Karpas-422 (cell line): Measurements from ENCODE around the gene PSMC3IP. TPM values are rescaled to one million over a fixed set of nuclear protein-coding genes. Genes with fewer than 3 reads are reported as not detected.
"Not testable (repeated sequence)": the region's sequence is repeated elsewhere in the genome, so short reads cannot be mapped to it uniquely, and the experiment has no call there.

Source experiments
- DNase-seq: peaks from one replicate; pipeline ENCODE4 v3.0.0-alpha.2; 2015
- H2AFZ ChIP-seq: fragments of 200-600 bp; sonication (generic); 2 replicates; pipeline ENCODE4 v1.6.1; 2014; ENCODE audit warnings: antibody characterized with exemption, low read length, mixed read lengths
- H3K27ac ChIP-seq: fragments of 200-600 bp; sonication (generic); 2 replicates; pipeline ENCODE4 v1.5.1; 2014; ENCODE audit warnings: mild to moderate bottlenecking, low read length, moderate library complexity
- H3K27me3 ChIP-seq: fragments of 200-600 bp; sonication (generic); 2 replicates; pipeline ENCODE4 v1.6.1; 2014; ENCODE audit warnings: low read length, mixed read lengths
- H3K36me3 ChIP-seq: fragments of 200-600 bp; sonication (generic); 2 replicates; pipeline ENCODE4 v1.6.1; 2014; ENCODE audit warnings: low read length, mixed read lengths; ENCODE audit not compliant: insufficient read depth
- H3K4me1 ChIP-seq: fragments of 200-600 bp; sonication (generic); 2 replicates; pipeline ENCODE4 v1.6.1; 2014; ENCODE audit warnings: mild to moderate bottlenecking, low read length, mixed read lengths
- H3K4me2 ChIP-seq: fragments of 200-600 bp; sonication (generic); 2 replicates; pipeline ENCODE4 v1.6.1; 2014; ENCODE audit warnings: low read length, low read depth, mild to moderate bottlenecking; ENCODE audit not compliant: poor library complexity, severe bottlenecking
- H3K4me3 ChIP-seq: fragments of 200-600 bp; sonication (generic); 2 replicates; pipeline ENCODE4 v1.5.1; 2014; ENCODE audit warnings: mild to moderate bottlenecking, antibody characterized with exemption, low read length, mixed read lengths
- H3K79me2 ChIP-seq: fragments of 200-600 bp; sonication (generic); 2 replicates; pipeline ENCODE4 v1.6.1; 2014; ENCODE audit warnings: mild to moderate bottlenecking, low read length, mixed read lengths
- H3K9ac ChIP-seq: fragments of 200-600 bp; sonication (generic); 2 replicates; pipeline ENCODE4 v1.6.0; 2014; ENCODE audit warnings: low read length
- H3K9me2 ChIP-seq: fragments of 200-600 bp; sonication (generic), shearing (Covaris generic); replicated peaks from 2 replicates; pipeline ENCODE4 v1.6.0; 2014; ENCODE audit warnings: mild to moderate bottlenecking, low read length, moderate library complexity; ENCODE audit not compliant: insufficient read depth
- H3K9me3 ChIP-seq: fragments of 300-700, 200-600 bp; sonication (generic); 2 replicates; pipeline ENCODE4 v1.6.1; 2014; ENCODE audit warnings: low read length, mixed read lengths
- H4K20me1 ChIP-seq: fragments of 200-600 bp; sonication (generic); 2 replicates; pipeline ENCODE4 v1.6.1; 2014; ENCODE audit warnings: mild to moderate bottlenecking, antibody characterized with exemption, low read length, low read depth; ENCODE audit not compliant: insufficient read depth
- total RNA-seq: library from RNA; depleted of rRNA; stranded (reverse); fragments of >200 nt; shearing (Covaris generic); gene quantifications from 2 replicates; pipeline ENCODE4 v1.2.3, GENCODE V29; 2014; ENCODE audit warnings: low replicate concordance

Gene PSMC3IP
- total RNA-seq, 1 experiment from 2014 or later, result 5.3 TPM

DNA sequence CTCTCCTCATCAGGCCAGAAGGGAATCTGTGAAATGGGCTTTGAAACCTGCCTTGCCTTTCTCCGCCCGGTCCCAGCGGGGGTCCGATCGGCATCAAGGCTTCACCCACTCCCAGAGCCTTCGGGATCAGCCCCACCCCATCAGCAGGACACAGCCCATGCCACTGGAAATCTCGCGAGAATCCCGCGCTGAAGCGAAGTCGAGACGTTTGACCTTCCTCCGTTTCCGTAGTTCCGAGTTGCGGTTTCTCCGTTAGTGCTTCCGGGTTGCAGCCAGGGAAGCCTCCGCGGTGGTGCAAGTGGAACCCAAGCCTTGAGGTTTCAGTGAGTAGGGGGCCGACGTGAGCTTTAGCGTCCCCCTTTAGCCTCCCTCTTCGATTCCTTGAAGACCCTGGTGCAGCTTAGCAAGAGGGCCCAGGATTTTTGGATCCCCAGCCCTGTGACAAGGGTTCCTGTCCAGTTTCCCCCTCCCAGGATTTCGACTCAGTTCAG is 15.6 kb downstream of the PSMC3IP start, which contains the start of gene COASY:
COASY (plus strand) TSS at position 252 of the 491 bp plus-strand sequence. CDS start 475 bp downstream, outside the sequence.
- Histone ChIP-seq H3K9me3 (no peaks in the 10 kb centered on the region), H3K4me3 (peak within 1 kb of the TSS; percentile 91), H3K79me2 (peaks cover 31% of the 10 kb centered on the region), H3K9ac (peak within 1 kb of the TSS; percentile 96), H3K4me1 (peaks cover 27% of the 10 kb centered on the region), H3K4me2 (peak within 1 kb of the TSS; percentile 93), H3K27ac (peak within 1 kb of the TSS; percentile 69), H4K20me1 (no peaks in the 10 kb centered on the region), H3K9me2 (no peaks in the 10 kb centered on the region), H3K36me3 (peaks cover 15% of the 10 kb centered on the region; the same call in 1 of the 2 replicates), H3K27me3 (no peaks in the 10 kb centered on the region), H2AFZ (peak within 1 kb of the TSS; percentile 87)
- peak; percentile 98 for DNase-seq

GRCh38 chr17:42560246-42560645 is 17.3 kb downstream of the PSMC3IP start:
- peaks cover 33% of the 10 kb centered on the region for H3K79me2 ChIP-seq
- H3K4me2 ChIP-seq, result no peak overlapping the region
- H3K27me3 ChIP-seq, result no peaks in the 10 kb centered on the region
- no peak for DNase-seq
- H3K4me3 ChIP-seq, result no peak overlapping the region
- H3K36me3 ChIP-seq, result peaks cover 2% of the 10 kb centered on the region; the same call in 1 of the 2 replicates
- no peak overlapping the region for H2AFZ ChIP-seq
- no peaks in the 10 kb centered on the region for H3K9me2 ChIP-seq
- H3K9ac ChIP-seq, result no peak overlapping the region
- H4K20me1 ChIP-seq, result no peaks in the 10 kb centered on the region
- H3K9me3 ChIP-seq, result no peaks in the 10 kb centered on the region
- H3K4me1 ChIP-seq, result peaks cover 30% of the 10 kb centered on the region
- no peak overlapping the region for H3K27ac ChIP-seq

DNA sequence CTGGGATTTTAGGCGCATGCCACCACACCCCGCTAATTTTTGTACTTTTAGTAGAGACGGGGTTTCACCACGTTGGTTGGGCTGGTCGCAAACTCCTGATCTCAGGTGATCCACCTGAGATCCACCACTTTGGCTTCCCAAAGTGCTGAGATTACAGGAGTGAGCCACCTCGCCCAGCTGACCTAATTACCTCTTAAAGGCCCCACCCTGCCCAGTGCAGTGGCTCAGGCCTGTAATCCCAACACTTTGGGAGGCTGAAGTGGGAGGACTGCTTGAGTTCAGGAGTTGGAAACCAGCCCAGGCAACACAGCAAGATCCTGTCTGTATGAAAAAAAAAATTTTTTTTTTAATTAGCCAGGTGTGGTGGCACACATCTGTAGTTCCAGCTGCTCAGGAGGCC is 18.5 kb downstream of the PSMC3IP start:
- Histone ChIP-seq H3K4me1 (peaks cover 33% of the 10 kb centered on the region), H3K9ac (no peak overlapping the region), H3K36me3 (no peaks in the 10 kb centered on the region)

DNA sequence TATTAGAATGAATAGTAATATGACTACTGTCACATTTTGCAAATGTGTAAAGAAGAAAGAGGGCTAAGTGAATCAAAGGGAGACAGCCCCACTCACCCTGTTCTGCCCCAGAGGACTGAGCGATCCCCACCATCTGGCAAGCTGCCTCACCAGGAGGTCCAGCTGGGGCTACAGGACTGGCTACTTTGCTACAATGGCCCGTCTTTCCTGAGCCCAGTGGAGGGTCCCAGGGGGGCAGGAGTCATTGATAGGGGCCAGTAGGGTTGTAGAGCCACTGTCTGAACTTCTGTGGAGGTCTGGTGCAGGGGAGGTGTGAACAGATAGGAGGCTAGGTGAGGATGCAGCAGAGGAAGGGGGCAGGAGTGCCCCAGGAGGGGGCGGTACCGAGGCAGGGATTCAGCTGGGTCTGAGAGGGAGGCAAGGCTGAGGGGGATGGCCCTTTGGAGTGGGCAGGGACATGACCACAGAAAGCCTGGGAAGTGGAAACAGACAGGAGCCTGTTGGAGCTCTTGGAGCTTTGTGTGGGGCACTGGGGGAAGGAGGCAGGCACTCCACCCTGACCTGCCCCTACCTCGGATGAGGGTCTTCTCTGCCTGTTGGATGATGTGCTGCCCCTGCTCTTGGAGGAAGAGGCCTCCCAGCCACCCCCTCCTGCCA is 21.4 kb downstream of the PSMC3IP start:
- Histone ChIP-seq H3K4me1 (peaks cover 22% of the 10 kb centered on the region), H3K4me2 (peak overlapping the region; percentile 89), H3K4me3 (peak overlapping the region; percentile 83; the same call in 1 of the 2 replicates), H3K27ac (peak overlapping the region; percentile 66; the same call in 1 of the 2 replicates), H3K9ac (peak overlapping the region; percentile 89; the same call in 1 of the 2 replicates)
- H3K79me2 ChIP-seq, DNase-seq, H4K20me1 ChIP-seq, H3K36me3 ChIP-seq, H3K9me3 ChIP-seq, H3K27me3 ChIP-seq, H2AFZ ChIP-seq, H3K9me2 ChIP-seq: not testable (repeated sequence)

More for the DNA sequence above, 18.5 kb downstream of the PSMC3IP start:
- H3K27me3 ChIP-seq, result no peaks in the 10 kb centered on the region
- DNase-seq, result no peak
- H3K4me3 ChIP-seq, result no peak overlapping the region
- H3K9me3 ChIP-seq, result no peaks in the 10 kb centered on the region
- H3K27ac ChIP-seq, result no peak overlapping the region
- H4K20me1 ChIP-seq, result no peaks in the 10 kb centered on the region
- no peak overlapping the region for H2AFZ ChIP-seq
- H3K9me2 ChIP-seq, result no peaks in the 10 kb centered on the region
- H3K79me2 ChIP-seq, result peaks cover 33% of the 10 kb centered on the region
- H3K4me2 ChIP-seq, result no peak overlapping the region

DNA sequence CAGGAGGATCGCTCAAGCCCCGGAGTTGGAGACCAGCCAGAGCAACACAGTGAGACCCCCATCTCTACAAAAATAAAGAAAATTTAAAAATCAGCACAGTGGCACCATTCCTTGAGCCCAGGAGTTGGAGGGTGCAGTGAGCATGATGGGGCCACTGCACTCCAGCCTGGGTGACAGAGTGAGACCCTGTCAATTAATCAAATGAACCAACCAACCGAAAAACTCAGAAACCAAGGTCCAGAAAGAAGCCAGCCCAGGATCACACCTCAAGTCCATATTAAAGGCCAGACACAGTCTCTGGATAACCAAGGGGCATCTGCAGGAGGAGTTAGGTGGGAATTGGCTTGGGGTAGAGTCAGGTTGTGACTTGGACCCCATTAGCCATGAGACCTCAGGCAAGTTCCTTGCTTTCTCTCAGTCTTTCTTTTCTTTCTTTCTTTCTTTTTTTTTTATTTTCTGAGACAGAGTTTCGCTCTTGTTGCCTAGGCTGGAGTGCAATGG is 22.4 kb downstream of the PSMC3IP start:
- H3K27me3 ChIP-seq, result no peaks in the 10 kb centered on the region
- H3K4me3 ChIP-seq, result peak overlapping the region; percentile 83
- DNase-seq, result no peak
- peak overlapping the region; percentile 66 for H3K27ac ChIP-seq
- no peaks in the 10 kb centered on the region for H3K9me2 ChIP-seq
- peak overlapping the region; percentile 89 for H3K4me2 ChIP-seq
- H3K79me2 ChIP-seq, result peaks cover 7% of the 10 kb centered on the region
- H3K9me3 ChIP-seq, result no peaks in the 10 kb centered on the region
- H4K20me1 ChIP-seq, result no peaks in the 10 kb centered on the region
- peak overlapping the region; percentile 89 for H3K9ac ChIP-seq
- no peaks in the 10 kb centered on the region for H3K36me3 ChIP-seq
- H2AFZ ChIP-seq, result 0 out of 2 replicates have a peak overlapping the region, but pooled peaks have one; percentile 81
- H3K4me1 ChIP-seq, result peaks cover 22% of the 10 kb centered on the region

DNA sequence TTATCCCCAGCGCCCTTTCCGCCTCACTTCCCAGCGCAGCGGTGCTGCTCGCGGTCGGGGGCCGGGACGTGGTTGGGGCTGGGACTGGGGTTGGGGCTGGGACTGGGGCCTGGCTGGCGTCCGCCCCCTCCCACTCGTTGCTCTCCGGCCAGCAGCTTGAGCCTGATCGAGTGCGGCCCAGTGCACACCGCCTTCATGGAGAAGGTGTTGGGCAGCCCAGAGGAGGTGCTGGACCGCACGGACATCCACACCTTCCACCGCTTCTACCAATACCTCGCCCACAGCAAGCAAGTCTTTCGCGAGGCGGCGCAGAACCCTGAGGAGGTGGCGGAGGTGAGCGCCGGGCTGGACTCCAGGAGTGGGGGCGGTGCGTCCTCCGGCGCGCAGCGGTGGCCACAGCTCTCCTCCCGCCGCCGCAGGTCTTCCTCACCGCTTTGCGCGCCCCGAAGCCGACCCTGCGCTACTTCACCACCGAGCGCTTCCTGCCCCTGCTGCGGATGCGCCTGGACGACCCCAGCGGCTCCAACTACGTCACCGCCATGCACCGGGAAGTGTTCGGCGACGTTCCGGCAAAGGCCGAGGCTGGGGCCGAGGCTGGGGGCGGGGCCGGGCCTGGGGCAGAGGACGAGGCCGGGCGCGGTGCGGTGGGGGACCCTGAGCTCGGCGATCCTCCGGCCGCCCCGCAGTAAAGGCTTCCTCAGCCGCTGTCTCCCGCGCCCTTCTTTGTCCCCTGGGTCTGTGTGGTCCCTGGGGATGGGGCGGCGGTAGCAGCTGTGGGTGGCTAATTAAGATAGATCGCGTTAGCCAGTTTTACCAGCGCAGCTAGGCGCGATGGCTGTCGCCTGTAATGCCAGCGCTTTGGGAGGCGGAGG is 23.0 kb downstream of the PSMC3IP start:
- Histone ChIP-seq H3K9me2 (no peaks in the 10 kb centered on the region), H3K9me3 (no peaks in the 10 kb centered on the region), H3K4me2 (peak overlapping the region; percentile 89), H3K36me3 (no peaks in the 10 kb centered on the region), H3K4me1 (peaks cover 22% of the 10 kb centered on the region), H3K9ac (peak overlapping the region; percentile 89), H3K4me3 (peak overlapping the region; percentile 83), H3K79me2 (peaks cover 7% of the 10 kb centered on the region), H2AFZ (peak overlapping the region; percentile 81), H4K20me1 (no peaks in the 10 kb centered on the region), H3K27ac (peak overlapping the region; percentile 66), H3K27me3 (no peaks in the 10 kb centered on the region)
- peak; percentile 96 for DNase-seq

DNA sequence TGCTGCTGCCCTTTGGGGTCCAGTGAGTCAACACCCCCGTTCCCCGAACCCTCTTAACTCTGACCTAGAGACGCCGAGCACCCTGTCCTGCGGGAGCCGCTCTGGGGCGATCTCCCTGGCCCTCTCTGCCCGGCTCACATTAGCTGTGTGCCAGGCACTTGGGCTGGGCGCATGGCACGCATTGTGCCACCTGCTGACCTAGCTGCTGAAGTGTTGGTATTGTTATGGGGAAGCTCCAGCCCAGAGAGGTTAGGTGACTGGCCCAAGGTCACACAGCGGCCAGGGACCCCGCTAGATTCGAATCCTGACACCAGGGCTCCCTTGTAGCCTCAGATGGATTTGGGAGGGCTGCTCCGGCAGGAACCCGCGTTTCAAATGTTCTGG is 23.7 kb downstream of the PSMC3IP start:
- peak overlapping the region; percentile 89 for H3K4me2 ChIP-seq
- H3K9me2 ChIP-seq, result no peaks in the 10 kb centered on the region
- no peaks in the 10 kb centered on the region for H3K27me3 ChIP-seq
- peaks cover 7% of the 10 kb centered on the region for H3K79me2 ChIP-seq
- no peaks in the 10 kb centered on the region for H4K20me1 ChIP-seq
- H3K9me3 ChIP-seq, result no peaks in the 10 kb centered on the region
- no peak overlapping the region for H2AFZ ChIP-seq
- no peak overlapping the region for H3K27ac ChIP-seq
- no peaks in the 10 kb centered on the region for H3K36me3 ChIP-seq
- peak overlapping the region; percentile 89 for H3K9ac ChIP-seq
- no peak for DNase-seq
- peaks cover 27% of the 10 kb centered on the region for H3K4me1 ChIP-seq
- H3K4me3 ChIP-seq, result peak overlapping the region; percentile 83
